ENCODE data around the gene IFNA5. TPM values are rescaled to one million over a fixed set of nuclear protein-coding genes. Genes with fewer than 3 reads are reported as not detected.

Gene IFNA5
- total and polyA plus RNA-seq, 4 donors = 0.12 to 0.28 TPM; not detected in 2

DNA sequence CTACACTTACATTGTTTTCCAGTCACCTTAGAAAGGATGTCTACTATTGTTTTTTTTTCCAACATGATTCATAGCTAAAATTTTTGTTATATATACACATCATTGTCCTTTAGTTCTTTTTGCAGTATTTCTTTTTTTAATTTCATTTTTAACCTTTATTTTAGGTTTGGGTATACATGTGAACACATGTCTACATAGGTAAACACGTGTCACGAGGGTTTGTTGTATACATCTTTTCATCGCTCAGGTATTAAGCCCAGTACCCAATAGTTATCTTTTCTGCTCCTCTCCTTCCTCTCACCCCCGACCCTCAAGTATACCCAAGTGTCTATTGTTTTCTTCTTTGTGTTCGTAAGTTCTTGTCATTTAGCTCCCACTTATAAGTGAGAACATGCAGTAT lies 19.0 kb downstream of the IFNA5 start:
- no peak overlapping the region for H3K27ac ChIP-seq (ENCODE audit: low read depth in 1 of 2, low read length in 1 of 2)
- H3K4me1 ChIP-seq (ENCODE audit: control insufficient read depth in 5 of 5, insufficient read depth in 5 of 5, low read length in 5 of 5) = no peaks in the 10 kb centered on the region
- no peak overlapping the region for H3K9ac ChIP-seq (ENCODE audit: insufficient read depth in 1 of 2, low read length in 2 of 2)
- H3K9me3 ChIP-seq (ENCODE audit: control insufficient read depth in 4 of 4, insufficient read depth in 3 of 4, low read length in 3 of 4) = peaks cover 0 to 3% (median 0%) of the 10 kb centered on the region in 4 donors
- ATAC-seq (ENCODE audit: insufficient read depth, low FRiP score) (no peak), DNase-seq (no peak)
- no peaks in the 10 kb centered on the region for H3K27me3 ChIP-seq (ENCODE audit: control insufficient read depth in 3 of 3, insufficient read depth in 3 of 3, low read length in 2 of 3)
- TF ChIP-seq CTCF (IDR thresholded peaks at IDR 0.05; ENCODE audit: control extremely low read depth, extremely low read depth) = no peak
- H3K36me3 ChIP-seq (ENCODE audit: control insufficient read depth in 4 of 4, insufficient read depth in 4 of 4, low read length in 4 of 4) = no peaks in the 10 kb centered on the region
- 93 to 96% methylated on average over 5 of the region's 5 CpGs for WGBS, 2 donors
- no peak overlapping the region for H3K4me3 ChIP-seq

DNA sequence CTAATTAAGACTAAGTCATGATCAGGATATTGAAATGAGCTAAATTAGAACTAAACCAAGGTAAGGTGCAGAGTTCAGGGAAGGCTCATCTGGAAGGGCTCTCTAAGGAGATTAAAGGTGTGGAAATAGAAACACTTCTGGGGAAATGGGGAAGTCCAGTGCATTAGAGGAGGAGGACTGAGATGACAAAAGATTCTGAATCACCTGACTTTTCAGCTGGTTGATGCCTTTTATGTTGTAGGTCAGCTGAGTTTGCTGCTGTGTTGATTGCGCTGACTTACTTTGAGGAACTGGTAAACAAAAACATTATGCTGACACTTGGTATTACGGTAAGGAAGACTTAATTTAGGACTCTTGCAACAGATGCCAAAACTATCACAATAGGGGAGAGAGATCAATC lies 23.8 kb downstream of the IFNA5 start:
- TF ChIP-seq CTCF (IDR thresholded peaks at IDR 0.05; ENCODE audit: control extremely low read depth, extremely low read depth) = no peak
- H3K9ac ChIP-seq (ENCODE audit: insufficient read depth in 1 of 2, low read length in 2 of 2) = no peak overlapping the region
- 34 to 76% methylated on average over 2 of the region's 2 CpGs for WGBS, 2 donors
- H3K27ac ChIP-seq (ENCODE audit: low read depth in 1 of 2, low read length in 1 of 2) = no peak overlapping the region
- no peak for ATAC-seq (ENCODE audit: insufficient read depth, low FRiP score)
- no peaks in the 10 kb centered on the region for H3K27me3 ChIP-seq (ENCODE audit: control insufficient read depth in 3 of 3, insufficient read depth in 3 of 3, low read length in 2 of 3)
- H3K4me1 ChIP-seq (ENCODE audit: control insufficient read depth in 5 of 5, insufficient read depth in 5 of 5, low read length in 5 of 5) = no peaks in the 10 kb centered on the region
- H3K36me3 ChIP-seq (ENCODE audit: control insufficient read depth in 4 of 4, insufficient read depth in 4 of 4, low read length in 4 of 4) = no peaks in the 10 kb centered on the region
- DNase-seq = no peak
- no peaks in the 10 kb centered on the region for H3K9me3 ChIP-seq (ENCODE audit: control insufficient read depth in 4 of 4, insufficient read depth in 3 of 4, low read length in 3 of 4)
- no peak overlapping the region for H3K4me3 ChIP-seq

DNA sequence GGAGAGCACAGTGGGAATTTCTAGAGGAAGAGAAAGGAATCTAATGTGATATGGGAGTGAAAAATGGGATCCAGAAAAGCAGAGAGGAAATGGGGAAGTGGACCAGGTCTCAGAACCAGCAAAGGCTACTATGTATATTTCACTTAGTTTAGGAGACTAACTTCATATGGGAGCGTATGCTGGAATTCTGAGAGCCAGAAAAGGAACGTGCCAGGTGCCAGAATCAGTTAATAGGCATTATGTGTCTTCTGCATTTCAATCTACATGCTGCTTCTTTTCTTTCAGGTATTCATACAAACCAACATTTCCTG lies 36.8 kb downstream of the IFNA5 start:
- no peaks in the 10 kb centered on the region for H3K36me3 ChIP-seq (ENCODE audit: control insufficient read depth in 4 of 4, insufficient read depth in 4 of 4, low read length in 4 of 4)
- peaks cover 0 to 3% (median 0%) of the 10 kb centered on the region in 4 donors for H3K9me3 ChIP-seq (ENCODE audit: control insufficient read depth in 4 of 4, insufficient read depth in 3 of 4, low read length in 3 of 4)
- H3K4me3 ChIP-seq = no peak overlapping the region
- WGBS, 2 donors = 61 to 62% methylated on average over 2 of the region's 2 CpGs
- ATAC-seq (ENCODE audit: insufficient read depth, low FRiP score) (no peak), DNase-seq (no peak)
- no peak for TF ChIP-seq CTCF (IDR thresholded peaks at IDR 0.05; ENCODE audit: control extremely low read depth, extremely low read depth)
- H3K4me1 ChIP-seq (ENCODE audit: control insufficient read depth in 5 of 5, insufficient read depth in 5 of 5, low read length in 5 of 5) = no peaks in the 10 kb centered on the region
- no peaks in the 10 kb centered on the region for H3K27me3 ChIP-seq (ENCODE audit: control insufficient read depth in 3 of 3, insufficient read depth in 3 of 3, low read length in 2 of 3)
- H3K9ac ChIP-seq (ENCODE audit: insufficient read depth in 1 of 2, low read length in 2 of 2) = no peak overlapping the region
- H3K27ac ChIP-seq (ENCODE audit: low read depth in 1 of 2, low read length in 1 of 2) = no peak overlapping the region

All from lung (tissue), 12 donors.